Left lung (tissue), 10 donors: ENCODE results near the gene PBRM1. TPM values are rescaled to one million over a fixed set of nuclear protein-coding genes. Genes with fewer than 3 reads are reported as not detected.

Experiments
- ATAC-seq: fragments of 200-7000 bp; cut with Tn5 transposase; one replicate; pipeline ENCODE4 v1.9.1; 2020; ENCODE audit warnings: moderate library complexity
- DNase-seq, 4 donors: peaks; one replicate each; pipeline ENCODE4 v3.0.0-alpha.2; 2013 to 2020
- H3K27ac ChIP-seq, 2 donors: fragments of 200-600 bp; sonication (generic) in 1 of 2; one replicate each; pipeline versions ENCODE4 v1.5.0 to v1.8.0; 2020 to 2021
- H3K27me3 ChIP-seq, 2 donors: fragments of 200-600 bp; sonication (generic) in 1 of 2; one replicate each; pipeline versions ENCODE4 v1.5.0 to v1.8.0; 2020 to 2021
- H3K36me3 ChIP-seq, 2 donors: fragments of 200-600 bp; sonication (generic) in 1 of 2; one replicate each; pipeline versions ENCODE4 v1.5.0 to v1.8.0; 2020 to 2021
- H3K4me1 ChIP-seq, 2 donors: fragments of 200-600 bp; one replicate each; pipeline ENCODE4 v1.8.0; 2021
- H3K4me3 ChIP-seq, 2 donors: fragments of 200-600 bp; sonication (generic) in 1 of 2; one replicate each; pipeline versions ENCODE4 v1.5.0 to v1.8.0; 2020 to 2021; ENCODE audit warnings: mild to moderate bottlenecking in 1 of 2
- H3K9me3 ChIP-seq, 2 donors: fragments of 200-600 bp; sonication (generic) in 1 of 2; one replicate each; pipeline versions ENCODE4 v1.5.0 to v1.8.0; 2020 to 2021
- intact Hi-C, 2 donors: fragments of 100-400 bp; cut with DNase I; formaldehyde crosslinking; loops; one replicate each; pipeline versions ENCODE4 v1.11.2 to v1.14.2; 2022
- polyA plus RNA-seq, 6 donors: library from polyadenylated mRNA; unstranded; fragments of 120-200 nt; gene quantifications; one replicate each; pipeline ENCODE4 v1.2.1, GENCODE V29; 2013; ENCODE audit not compliant: insufficient read length in 6 of 6
- total RNA-seq, 2 donors: library from RNA; stranded (reverse); fragmentation: NEBNext Ultra II Directional; extraction: Animal tissue kit (Norgen Biotek cat#: 25700); gene quantifications; one replicate each; pipeline ENCODE4 v1.2.1, GENCODE V29; 2021
- TF ChIP-seq, protein P1 (sequence below), 2 donors: fragments of 200-600 bp; sonication (generic) in 1 of 2; IDR thresholded peaks; one replicate each; pipeline versions ENCODE4 v1.5.0 to v1.8.0; 2021; ENCODE audit warnings: antibody characterized with exemption in 2 of 2
- donor health status: DM: no; HTN: yes; CAD: no.
- donor health status: DM: no; HTN: no; CAD: no.

Gene PBRM1
- total and polyA plus RNA-seq, 8 donors, result 62.2 to 79.8 (median 65.8) TPM

- Histone ChIP-seq H3K27me3 (no peaks in the 10 kb centered on the region), H3K4me3 (no peak overlapping the region), H3K36me3 (peaks cover 0 to 81% of the 10 kb centered on the region in 2 donors), H3K27ac (no peak overlapping the region), H3K4me1 (peaks cover 0 to 3% of the 10 kb centered on the region in 2 donors), H3K9me3 (no peaks in the 10 kb centered on the region)
- intact Hi-C loops, result no loop called here
- TF ChIP-seq, protein P1, sequence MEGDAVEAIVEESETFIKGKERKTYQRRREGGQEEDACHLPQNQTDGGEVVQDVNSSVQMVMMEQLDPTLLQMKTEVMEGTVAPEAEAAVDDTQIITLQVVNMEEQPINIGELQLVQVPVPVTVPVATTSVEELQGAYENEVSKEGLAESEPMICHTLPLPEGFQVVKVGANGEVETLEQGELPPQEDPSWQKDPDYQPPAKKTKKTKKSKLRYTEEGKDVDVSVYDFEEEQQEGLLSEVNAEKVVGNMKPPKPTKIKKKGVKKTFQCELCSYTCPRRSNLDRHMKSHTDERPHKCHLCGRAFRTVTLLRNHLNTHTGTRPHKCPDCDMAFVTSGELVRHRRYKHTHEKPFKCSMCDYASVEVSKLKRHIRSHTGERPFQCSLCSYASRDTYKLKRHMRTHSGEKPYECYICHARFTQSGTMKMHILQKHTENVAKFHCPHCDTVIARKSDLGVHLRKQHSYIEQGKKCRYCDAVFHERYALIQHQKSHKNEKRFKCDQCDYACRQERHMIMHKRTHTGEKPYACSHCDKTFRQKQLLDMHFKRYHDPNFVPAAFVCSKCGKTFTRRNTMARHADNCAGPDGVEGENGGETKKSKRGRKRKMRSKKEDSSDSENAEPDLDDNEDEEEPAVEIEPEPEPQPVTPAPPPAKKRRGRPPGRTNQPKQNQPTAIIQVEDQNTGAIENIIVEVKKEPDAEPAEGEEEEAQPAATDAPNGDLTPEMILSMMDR (IDR thresholded peaks at IDR 0.05), result no peak
- ATAC-seq (no peak), DNase-seq (no peak)
These were observed 139.4 kb downstream of the PBRM1 start for GRCh38 chr3:52546111-52546901.

GRCh38 chr3:52544937-52545336 lies 140.8 kb downstream of the PBRM1 start:
- intact Hi-C loops, result no loop called here
- TF ChIP-seq, protein P1 (IDR thresholded peaks at IDR 0.05), result no peak
- Histone ChIP-seq H3K9me3 (no peaks in the 10 kb centered on the region), H3K27me3 (no peaks in the 10 kb centered on the region), H3K36me3 (peaks cover 0 to 78% of the 10 kb centered on the region in 2 donors), H3K27ac (peak overlapping the region in 1 of 2 donors; percentile 18), H3K4me1 (peaks cover 0 to 9% of the 10 kb centered on the region in 2 donors), H3K4me3 (no peak overlapping the region)
- ATAC-seq (peak; percentile 93), DNase-seq (peak in 1 of 4 donors; percentile 71)

- intact Hi-C loops, result no loop called here
- Histone ChIP-seq H3K9me3 (no peaks in the 10 kb centered on the region), H3K27ac (no peak overlapping the region), H3K4me3 (no peak overlapping the region), H3K36me3 (peaks cover 0 to 39% of the 10 kb centered on the region in 2 donors), H3K27me3 (no peaks in the 10 kb centered on the region), H3K4me1 (peaks cover 10 to 43% of the 10 kb centered on the region in 2 donors)
- DNase-seq, result no peak
- TF ChIP-seq, protein P1 (IDR thresholded peaks at IDR 0.05), result no peak
- ATAC-seq, result no peak
These were observed 144.7 kb downstream of the PBRM1 start for GRCh38 chr3:52541050-52541449.

GRCh38 chr3:52539010-52539653 lies 146.6 kb downstream of the PBRM1 start:
- Histone ChIP-seq H3K27ac (no peak overlapping the region), H3K36me3 (peaks cover 0 to 23% of the 10 kb centered on the region in 2 donors), H3K27me3 (peaks cover 0 to 12% of the 10 kb centered on the region in 2 donors), H3K9me3 (no peaks in the 10 kb centered on the region), H3K4me3 (peak overlapping the region in 1 of 2 donors; percentile 80), H3K4me1 (peaks cover 13 to 59% of the 10 kb centered on the region in 2 donors)
- TF ChIP-seq, protein P1 (IDR thresholded peaks at IDR 0.05), result no peak
- intact Hi-C loops, result loop anchor here in 1 of 2 donors (10.0 kb wide), 1 partner anchor 74 kb away; no protein-coding TSS in a partner anchor
- no peak for DNase-seq
- ATAC-seq, result no peak
